HG02763 (cell line): ENCODE results near the gene TSGA10.
A peak's percentile ranks its signal among the peaks of the same experiment; 100 is the strongest.
"Not testable (repeated sequence)": the region's sequence is repeated elsewhere in the genome, so short reads cannot be mapped to it uniquely, and the experiment has no call there.

ENCODE experiments used
- ATAC-seq: cut with Tn5 transposase; IDR thresholded peaks from one replicate; pipeline ENCODE4 v1.9.1; 2021; ENCODE audit warnings: mild to moderate bottlenecking, moderate library complexity; ENCODE audit not compliant: unreplicated experiment

The TSGA10 gene

GRCh38 chr2:99154643-99155536 is at the start of gene TSGA10, which contains the start of gene LIPT1:
Gene TSGA10, minus strand, starts transcription at chr2:99154942. Its CDS starts 45,503 bp downstream, at chr2:99109439.
Gene LIPT1, plus strand, starts transcription at chr2:99154967. Its CDS starts 6,991 bp downstream, at chr2:99161958.
- ATAC-seq, result peak; percentile 99

- no peak for ATAC-seq
Observed at GRCh38 chr2:99201959-99202678, 47.4 kb upstream of the TSGA10 start.

DNA sequence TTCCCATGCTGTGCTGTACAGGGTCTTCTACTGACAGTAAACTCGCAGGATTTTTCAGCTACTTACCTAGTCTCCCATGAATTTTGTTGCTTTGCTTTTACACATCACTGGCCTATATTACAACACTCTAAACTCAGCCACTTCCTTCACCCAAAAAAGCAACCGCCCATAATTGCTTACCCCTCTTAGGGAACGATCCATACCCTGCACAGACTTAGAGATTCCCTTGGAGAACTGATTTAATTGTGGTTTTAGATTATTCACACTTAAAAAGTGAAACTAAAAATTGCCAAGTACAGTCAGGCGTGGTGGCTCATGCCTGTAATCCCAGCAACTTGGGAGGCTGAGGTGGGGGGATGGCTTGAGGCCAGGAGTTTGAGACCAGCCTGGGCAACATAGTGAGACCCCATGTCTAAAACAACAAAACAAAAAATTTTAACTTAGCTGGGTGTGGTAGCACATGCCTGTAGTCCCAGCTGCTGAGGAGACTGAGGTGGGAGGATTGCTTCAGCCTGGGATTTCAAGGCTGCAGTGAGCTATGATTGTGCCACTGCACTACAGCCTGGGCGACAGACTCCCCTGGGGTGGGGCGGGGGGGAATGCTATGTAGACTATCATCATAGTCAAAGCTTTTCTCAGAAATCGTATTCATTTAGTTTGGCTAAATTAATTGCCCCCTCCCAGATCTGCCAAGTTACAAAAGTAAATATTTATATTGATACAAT is 45.5 kb upstream of the TSGA10 start:
- no peak for ATAC-seq

- no peak for ATAC-seq
Observed at GRCh38 chr2:99198103-99198841, 43.5 kb upstream of the TSGA10 start.

GRCh38 chr2:99192364-99192763 is 37.6 kb upstream of the TSGA10 start:
- ATAC-seq, result not testable (repeated sequence)

DNA sequence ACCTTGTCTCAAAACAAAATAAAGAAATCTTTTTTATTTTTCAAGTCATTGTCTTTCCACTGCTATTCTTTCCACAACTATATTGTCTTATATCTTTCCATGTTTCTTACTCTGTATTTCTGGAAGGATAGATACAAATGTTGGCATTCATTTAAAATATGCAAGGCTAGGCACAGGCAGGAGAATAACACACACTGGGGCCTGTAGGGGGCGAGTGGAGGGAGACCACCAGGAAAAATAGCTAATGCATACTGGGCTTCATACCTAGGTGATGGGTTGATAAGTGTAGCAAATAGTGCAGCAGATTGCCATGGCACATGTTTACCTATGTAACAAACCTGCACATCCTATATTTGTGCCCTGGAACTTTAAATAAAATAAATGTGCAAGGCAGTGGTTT is 35.8 kb upstream of the TSGA10 start:
- no peak for ATAC-seq

GRCh38 chr2:99188357-99188756 is 33.6 kb upstream of the TSGA10 start:
- ATAC-seq, result no peak

GRCh38 chr2:99187011-99187410 is 32.3 kb upstream of the TSGA10 start:
- no peak for ATAC-seq

- ATAC-seq, result no peak
Observed at GRCh38 chr2:99184811-99185210, 30.1 kb upstream of the TSGA10 start.

DNA sequence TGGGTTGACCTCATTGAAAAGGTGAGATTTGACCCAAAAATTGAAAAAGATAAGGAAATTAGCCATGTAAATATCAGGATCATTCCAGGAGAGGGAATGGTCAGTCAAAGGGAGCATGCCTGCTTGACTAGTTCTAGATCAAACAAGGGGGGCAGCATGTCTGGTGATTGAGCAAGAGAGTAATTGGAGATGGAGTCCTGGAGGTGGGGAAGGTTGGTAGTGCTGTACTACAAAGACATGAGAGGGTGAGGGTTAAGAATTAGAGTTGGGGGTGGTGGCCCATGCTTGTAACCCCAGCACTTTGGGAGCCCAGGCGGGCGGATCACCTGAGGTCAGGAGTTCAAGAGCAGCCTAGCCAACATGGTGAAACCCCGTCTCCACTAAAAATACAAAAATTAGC is 28.3 kb upstream of the TSGA10 start:
- ATAC-seq, result no peak

GRCh38 chr2:99181624-99182000 is 26.9 kb upstream of the TSGA10 start:
- ATAC-seq, result no peak

GRCh38 chr2:99180755-99181623 is 26.2 kb upstream of the TSGA10 start, which contains the start of the genes MITD1 and MRPL30:
Gene MITD1, minus strand, starts transcription at chr2:99181058. Its CDS starts 77 bp downstream, at chr2:99180981.
Gene MRPL30, plus strand, starts transcription at chr2:99181184. Its CDS starts 5,020 bp downstream, at chr2:99186204.
- peak; percentile 91 for ATAC-seq

DNA sequence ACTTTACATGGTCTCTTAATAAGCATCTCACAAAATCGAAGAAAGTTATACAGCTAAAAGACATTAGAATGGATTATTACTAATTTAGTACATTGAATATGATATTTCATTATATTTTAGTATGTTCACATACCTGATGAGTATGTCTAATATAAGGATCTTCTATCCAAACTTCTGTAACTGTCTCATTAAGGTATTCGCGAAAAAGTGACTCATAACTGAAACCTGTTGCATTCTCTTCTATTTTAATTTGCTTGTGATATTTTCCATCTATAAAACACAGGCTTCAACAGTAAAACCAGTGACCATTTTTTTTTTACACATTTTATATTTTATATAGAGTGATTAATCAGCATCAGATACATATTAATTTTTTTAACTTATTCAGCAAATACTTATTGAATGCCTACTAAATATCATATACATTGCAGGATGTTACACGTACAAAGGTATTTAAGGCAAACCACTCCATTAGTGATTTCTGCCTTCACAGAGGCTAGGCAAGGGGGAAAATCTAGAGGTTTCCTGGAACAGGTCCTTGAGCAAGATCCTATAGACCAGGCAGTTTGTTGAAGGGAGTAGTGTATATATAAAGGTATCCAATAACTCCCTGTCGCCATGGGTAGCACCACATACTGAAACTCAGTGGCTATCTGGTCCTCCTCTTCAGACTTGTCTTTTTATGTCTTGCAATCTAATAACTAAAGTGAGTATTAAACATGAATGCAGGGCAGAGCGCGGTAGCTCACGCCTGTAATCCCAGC is 16.8 kb upstream of the TSGA10 start:
- no peak for ATAC-seq

DNA sequence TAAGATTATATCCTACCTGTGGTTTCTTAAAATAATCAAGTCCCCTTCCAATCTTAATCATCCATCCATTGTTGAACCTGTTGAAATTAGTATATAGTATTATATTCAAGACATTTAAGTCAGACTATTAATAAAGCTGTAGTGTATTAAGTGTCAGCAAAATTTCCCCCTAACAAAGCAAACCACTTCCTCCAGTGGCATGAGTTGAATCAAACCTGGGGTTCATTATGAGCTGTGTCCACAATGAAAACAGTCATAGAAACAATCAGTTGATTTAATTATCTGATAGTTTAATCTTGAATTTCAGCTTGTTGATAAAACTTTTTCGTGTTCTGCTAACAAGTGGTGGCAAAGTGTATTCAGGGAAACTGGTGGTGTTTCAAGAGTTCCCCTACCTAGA is 14.8 kb upstream of the TSGA10 start:
- ATAC-seq, result no peak

- no peak for ATAC-seq
Observed at GRCh38 chr2:99166218-99166617, 11.5 kb upstream of the TSGA10 start.

DNA sequence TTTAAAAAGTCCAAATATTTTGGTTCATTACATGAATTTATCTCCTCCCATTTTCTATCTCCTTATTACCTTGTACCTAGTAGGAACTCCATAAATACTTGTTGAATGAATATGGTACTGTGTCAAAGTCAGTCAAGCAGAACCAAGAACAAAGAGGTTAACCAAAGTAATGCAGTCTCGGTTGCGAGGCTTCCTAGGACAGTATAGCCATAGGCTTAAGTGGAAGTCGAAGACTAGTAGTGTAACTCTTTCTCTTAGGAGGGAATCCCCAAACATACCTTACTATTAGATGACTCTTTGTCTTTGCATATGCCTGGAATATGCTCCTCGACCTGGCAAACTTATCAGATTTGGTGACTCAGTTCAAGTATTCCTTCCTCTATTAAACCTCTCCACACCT is 4.9 kb upstream of the TSGA10 start:
- ATAC-seq, result no peak

GRCh38 chr2:99158599-99158998 is 3.9 kb upstream of the TSGA10 start:
- no peak for ATAC-seq

DNA sequence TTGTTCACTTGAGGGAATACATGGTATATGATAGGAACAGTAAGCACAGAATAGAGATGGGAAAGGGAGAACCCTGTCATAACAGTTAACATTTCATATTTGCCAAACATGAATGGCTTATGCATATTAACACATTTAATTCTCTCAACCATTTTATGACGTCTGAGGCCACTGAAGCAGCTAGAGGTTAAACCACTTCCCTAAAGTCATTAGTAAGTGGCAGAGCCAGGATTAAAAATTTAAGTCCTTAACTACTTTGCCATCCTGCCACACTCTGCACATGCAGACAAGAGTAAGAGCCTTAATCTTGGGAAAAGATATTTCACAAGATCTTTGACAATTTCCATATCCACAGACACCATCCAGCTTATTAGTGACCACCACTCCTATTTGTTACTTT is 2.1 kb upstream of the TSGA10 start:
- no peak for ATAC-seq
